ENCODE results near the gene LRAT. TPM values are rescaled to one million over a fixed set of nuclear protein-coding genes. Genes with fewer than 3 reads are reported as not detected.

The LRAT gene
- total and polyA plus RNA-seq, 2 experiments from 2014 or later = 57.1 to 90.1 TPM

DNA sequence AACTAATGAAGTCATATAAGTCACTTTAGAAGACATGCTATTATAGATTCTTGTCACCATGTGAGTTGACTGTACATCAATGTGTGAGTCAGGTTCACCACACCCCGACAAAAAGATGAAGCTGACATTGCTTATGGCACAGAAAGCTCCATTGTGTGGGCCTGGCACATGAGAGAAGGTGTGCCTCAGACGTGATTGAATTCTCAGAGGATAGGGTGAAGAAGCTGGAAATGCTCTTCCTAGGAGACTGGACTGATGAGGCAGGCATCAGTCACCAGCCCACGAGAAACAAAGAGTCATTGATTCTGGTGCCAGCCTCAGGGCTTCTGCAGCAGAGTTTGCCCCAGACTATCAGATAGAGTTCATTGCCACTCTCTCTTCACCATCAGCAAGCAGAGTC is 35.9 kb upstream of the LRAT start:
- Histone ChIP-seq H3K4me2 (no peak overlapping the region), H3K4me3 (no peak overlapping the region), H3K36me3 (ENCODE audit: insufficient read depth) (no peaks in the 10 kb centered on the region), H3F3A (replicated peaks; ENCODE audit: low read depth) (no peaks in the 10 kb centered on the region), H3K9me2 (ENCODE audit: insufficient read depth) (no peaks in the 10 kb centered on the region), H4K20me1 (replicated peaks; ENCODE audit: insufficient read depth) (no peaks in the 10 kb centered on the region), H2AFZ (no peak overlapping the region), H3K27ac (ENCODE audit: low read depth) (no peak overlapping the region), H3K27me3 (ENCODE audit: insufficient read depth) (no peaks in the 10 kb centered on the region), H3K4me1 (ENCODE audit: insufficient read depth) (peaks cover 22% of the 10 kb centered on the region), H3K79me2 (replicated peaks; ENCODE audit: insufficient read depth) (no peaks in the 10 kb centered on the region)
- ATAC-seq = no peak
- no peak for DNase-seq (ENCODE audit: low spot score)
- H3K9me3 Mint-ChIP-seq = no peaks in the 10 kb centered on the region
- H3K4me3 Mint-ChIP-seq = no peak overlapping the region
- no peak overlapping the region for H3K27ac Mint-ChIP-seq
- H3K4me1 Mint-ChIP-seq = peaks cover 18% of the 10 kb centered on the region
- H3K27me3 Mint-ChIP-seq (ENCODE audit: insufficient read depth, low read depth, poor library complexity) = no peaks in the 10 kb centered on the region
- no peaks in the 10 kb centered on the region for H3K36me3 Mint-ChIP-seq (ENCODE audit: low read depth)
- TF ChIP-seq CREB1 (CRISPR knock-in tag; IDR thresholded peaks at IDR 0.05; ENCODE audit: low read depth) = no peak
- no peak for TF ChIP-seq CTCF (conservative IDR thresholded peaks at IDR 0.05; ENCODE audit: low read depth in 2 of 2)
- TF ChIP-seq STAT1 (IDR thresholded peaks at IDR 0.05; ENCODE audit: unreplicated experiment) = no peak
- TF ChIP-seq ZNF331 (CRISPR knock-in tag; IDR thresholded peaks at IDR 0.05; ENCODE audit: low read depth) = no peak
- no peak for TF ChIP-seq POLR2AphosphoS5 (IDR thresholded peaks at IDR 0.05; ENCODE audit: low read depth)
- no peak for TF ChIP-seq EZH2 (IDR thresholded peaks at IDR 0.05; ENCODE audit: low read depth, unreplicated experiment)
- no peak for TF ChIP-seq ETS1 (IDR thresholded peaks at IDR 0.05)
- TF ChIP-seq NANOG (IDR thresholded peaks at IDR 0.05; ENCODE audit: borderline replicate concordance) = no peak
- TF ChIP-seq, protein P1, sequence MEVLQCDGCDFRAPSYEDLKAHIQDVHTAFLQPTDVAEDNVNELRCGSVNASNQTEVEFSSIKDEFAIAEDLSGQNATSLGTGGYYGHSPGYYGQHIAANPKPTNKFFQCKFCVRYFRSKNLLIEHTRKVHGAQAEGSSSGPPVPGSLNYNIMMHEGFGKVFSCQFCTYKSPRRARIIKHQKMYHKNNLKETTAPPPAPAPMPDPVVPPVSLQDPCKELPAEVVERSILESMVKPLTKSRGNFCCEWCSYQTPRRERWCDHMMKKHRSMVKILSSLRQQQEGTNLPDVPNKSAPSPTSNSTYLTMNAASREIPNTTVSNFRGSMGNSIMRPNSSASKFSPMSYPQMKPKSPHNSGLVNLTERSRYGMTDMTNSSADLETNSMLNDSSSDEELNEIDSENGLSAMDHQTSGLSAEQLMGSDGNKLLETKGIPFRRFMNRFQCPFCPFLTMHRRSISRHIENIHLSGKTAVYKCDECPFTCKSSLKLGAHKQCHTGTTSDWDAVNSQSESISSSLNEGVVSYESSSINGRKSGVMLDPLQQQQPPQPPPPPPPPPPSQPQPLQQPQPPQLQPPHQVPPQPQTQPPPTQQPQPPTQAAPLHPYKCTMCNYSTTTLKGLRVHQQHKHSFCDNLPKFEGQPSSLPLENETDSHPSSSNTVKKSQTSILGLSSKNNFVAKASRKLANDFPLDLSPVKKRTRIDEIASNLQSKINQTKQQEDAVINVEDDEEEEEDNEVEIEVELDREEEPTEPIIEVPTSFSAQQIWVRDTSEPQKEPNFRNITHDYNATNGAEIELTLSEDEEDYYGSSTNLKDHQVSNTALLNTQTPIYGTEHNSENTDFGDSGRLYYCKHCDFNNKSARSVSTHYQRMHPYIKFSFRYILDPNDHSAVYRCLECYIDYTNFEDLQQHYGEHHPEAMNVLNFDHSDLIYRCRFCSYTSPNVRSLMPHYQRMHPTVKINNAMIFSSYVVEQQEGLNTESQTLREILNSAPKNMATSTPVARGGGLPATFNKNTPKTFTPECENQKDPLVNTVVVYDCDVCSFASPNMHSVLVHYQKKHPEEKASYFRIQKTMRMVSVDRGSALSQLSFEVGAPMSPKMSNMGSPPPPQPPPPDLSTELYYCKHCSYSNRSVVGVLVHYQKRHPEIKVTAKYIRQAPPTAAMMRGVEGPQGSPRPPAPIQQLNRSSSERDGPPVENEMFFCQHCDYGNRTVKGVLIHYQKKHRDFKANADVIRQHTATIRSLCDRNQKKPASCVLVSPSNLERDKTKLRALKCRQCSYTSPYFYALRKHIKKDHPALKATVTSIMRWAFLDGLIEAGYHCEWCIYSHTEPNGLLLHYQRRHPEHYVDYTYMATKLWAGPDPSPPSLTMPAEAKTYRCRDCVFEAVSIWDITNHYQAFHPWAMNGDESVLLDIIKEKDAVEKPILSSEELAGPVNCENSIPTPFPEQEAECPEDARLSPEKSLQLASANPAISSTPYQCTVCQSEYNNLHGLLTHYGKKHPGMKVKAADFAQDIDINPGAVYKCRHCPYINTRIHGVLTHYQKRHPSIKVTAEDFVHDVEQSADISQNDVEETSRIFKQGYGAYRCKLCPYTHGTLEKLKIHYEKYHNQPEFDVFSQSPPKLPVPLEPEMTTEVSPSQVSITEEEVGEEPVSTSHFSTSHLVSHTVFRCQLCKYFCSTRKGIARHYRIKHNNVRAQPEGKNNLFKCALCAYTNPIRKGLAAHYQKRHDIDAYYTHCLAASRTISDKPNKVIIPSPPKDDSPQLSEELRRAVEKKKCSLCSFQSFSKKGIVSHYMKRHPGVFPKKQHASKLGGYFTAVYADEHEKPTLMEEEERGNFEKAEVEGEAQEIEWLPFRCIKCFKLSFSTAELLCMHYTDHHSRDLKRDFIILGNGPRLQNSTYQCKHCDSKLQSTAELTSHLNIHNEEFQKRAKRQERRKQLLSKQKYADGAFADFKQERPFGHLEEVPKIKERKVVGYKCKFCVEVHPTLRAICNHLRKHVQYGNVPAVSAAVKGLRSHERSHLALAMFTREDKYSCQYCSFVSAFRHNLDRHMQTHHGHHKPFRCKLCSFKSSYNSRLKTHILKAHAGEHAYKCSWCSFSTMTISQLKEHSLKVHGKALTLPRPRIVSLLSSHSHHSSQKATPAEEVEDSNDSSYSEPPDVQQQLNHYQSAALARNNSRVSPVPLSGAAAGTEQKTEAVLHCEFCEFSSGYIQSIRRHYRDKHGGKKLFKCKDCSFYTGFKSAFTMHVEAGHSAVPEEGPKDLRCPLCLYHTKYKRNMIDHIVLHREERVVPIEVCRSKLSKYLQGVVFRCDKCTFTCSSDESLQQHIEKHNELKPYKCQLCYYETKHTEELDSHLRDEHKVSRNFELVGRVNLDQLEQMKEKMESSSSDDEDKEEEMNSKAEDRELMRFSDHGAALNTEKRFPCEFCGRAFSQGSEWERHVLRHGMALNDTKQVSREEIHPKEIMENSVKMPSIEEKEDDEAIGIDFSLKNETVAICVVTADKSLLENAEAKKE (CRISPR knock-in tag; IDR thresholded peaks at IDR 0.05) = no peak
- TF ChIP-seq JUNB (IDR thresholded peaks at IDR 0.05; ENCODE audit: unreplicated experiment) = no peak
- TF ChIP-seq REST (IDR thresholded peaks at IDR 0.05; ENCODE audit: unreplicated experiment) = no peak
- TF ChIP-seq EZH2phosphoT487 (IDR thresholded peaks at IDR 0.05; ENCODE audit: unreplicated experiment) = no peak
- TF ChIP-seq ZNF114 (CRISPR knock-in tag; IDR thresholded peaks at IDR 0.05) = no peak
